Neural cell (in vitro differentiated cells): Measurements from ENCODE around the gene SAMMSON.

Source experiments
- RAD21 ChIP-seq: fragments of 450-650 bp; conservative IDR thresholded peaks from 2 replicates; pipeline ENCODE4 v1.6.1; 2014; ENCODE audit warnings: antibody characterized with exemption, mild to moderate bottlenecking, moderate library complexity
- TF ChIP-seq, protein P1 (sequence below): fragments of 450-650 bp; IDR thresholded peaks from 2 replicates; pipeline ENCODE4 v1.5.1; 2014; ENCODE audit warnings: antibody characterized with exemption, mild to moderate bottlenecking, moderate library complexity; ENCODE audit not compliant: poor library complexity, severe bottlenecking

DNA sequence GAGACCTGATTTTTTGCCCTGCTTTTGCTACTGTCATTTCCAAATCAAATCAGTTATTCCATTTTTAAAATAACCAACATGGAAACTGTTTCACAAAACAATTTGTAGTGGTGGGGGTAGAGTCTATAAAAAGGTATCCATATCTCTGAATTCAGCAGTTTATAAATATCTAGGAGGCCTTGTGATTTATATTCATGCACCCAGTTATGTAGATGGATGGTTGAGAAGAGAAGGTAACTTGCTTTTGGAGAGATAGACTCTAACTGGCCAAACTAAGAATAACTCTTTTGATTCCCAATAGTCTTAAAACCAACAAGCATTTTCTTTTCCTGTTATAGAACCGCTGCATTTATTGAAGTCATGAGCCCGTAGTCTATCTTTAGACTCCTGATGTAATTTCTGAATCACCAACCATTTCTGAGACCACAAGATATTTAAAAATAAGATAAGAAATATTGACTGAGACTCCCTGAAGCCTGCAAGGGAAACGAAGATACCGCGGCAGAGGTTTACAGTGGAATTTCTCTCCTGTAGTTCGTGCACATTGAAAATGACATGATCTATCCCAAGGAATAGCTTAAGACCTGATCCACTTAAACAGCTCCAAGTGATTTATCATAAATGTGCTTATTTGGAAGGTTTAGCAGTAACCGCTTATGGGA lies 68.5 kb downstream of the SAMMSON start:
- no peak for TF ChIP-seq RAD21
- TF ChIP-seq, protein P1, sequence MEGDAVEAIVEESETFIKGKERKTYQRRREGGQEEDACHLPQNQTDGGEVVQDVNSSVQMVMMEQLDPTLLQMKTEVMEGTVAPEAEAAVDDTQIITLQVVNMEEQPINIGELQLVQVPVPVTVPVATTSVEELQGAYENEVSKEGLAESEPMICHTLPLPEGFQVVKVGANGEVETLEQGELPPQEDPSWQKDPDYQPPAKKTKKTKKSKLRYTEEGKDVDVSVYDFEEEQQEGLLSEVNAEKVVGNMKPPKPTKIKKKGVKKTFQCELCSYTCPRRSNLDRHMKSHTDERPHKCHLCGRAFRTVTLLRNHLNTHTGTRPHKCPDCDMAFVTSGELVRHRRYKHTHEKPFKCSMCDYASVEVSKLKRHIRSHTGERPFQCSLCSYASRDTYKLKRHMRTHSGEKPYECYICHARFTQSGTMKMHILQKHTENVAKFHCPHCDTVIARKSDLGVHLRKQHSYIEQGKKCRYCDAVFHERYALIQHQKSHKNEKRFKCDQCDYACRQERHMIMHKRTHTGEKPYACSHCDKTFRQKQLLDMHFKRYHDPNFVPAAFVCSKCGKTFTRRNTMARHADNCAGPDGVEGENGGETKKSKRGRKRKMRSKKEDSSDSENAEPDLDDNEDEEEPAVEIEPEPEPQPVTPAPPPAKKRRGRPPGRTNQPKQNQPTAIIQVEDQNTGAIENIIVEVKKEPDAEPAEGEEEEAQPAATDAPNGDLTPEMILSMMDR, result no peak
